ENCODE measurements around the gene SRSF7.

DNA sequence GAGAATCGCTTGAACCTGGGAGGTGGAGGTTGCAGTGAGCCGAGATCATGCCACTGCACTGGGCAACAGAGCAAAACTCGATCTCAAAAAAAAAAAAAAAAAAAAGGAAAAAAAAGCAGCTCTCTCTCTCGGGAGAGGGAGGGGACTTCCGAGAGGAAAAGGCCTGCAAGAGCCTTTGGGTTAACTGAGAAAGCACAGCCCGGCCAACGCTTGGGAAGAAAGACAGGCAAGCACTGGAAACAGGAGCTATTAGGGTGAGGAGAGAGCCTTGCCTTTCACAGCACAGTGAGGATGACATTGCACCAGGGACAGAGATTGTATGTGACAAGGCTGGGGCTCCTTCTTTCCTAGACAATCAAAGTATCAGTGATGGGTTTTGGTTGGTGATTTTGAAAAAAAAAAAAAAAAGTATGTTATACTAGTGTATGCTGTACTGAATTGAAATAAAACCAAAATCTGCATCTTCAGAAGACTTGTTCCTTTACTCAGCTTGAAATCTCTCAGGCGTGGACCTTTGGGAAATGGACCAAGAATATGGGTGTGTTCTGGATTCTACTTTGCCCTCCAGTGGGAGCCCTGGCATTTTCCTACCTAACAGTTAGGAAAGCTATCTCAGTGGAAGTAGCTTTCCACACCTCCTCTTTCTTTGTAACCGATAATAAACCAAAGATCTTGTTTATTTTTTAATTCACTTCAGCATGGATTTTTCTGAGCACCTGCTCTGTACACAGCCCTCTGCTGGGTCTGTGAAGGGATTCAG, 16.7 kb downstream of the SRSF7 start:
- TF ChIP-seq EZH2 (IDR thresholded peaks at IDR 0.05) (no peak), POLR2AphosphoS5 (IDR thresholded peaks at IDR 0.05; ENCODE audit: borderline replicate concordance, low read depth, low read length) (no peak)
